ENCODE measurements around the gene NOL8. TPM values are rescaled to one million over a fixed set of nuclear protein-coding genes. Genes with fewer than 3 reads are reported as not detected.

Gene NOL8
- total and polyA plus RNA-seq, 2 experiments from 2014 or later = 26.0 to 42.7 TPM

DNA sequence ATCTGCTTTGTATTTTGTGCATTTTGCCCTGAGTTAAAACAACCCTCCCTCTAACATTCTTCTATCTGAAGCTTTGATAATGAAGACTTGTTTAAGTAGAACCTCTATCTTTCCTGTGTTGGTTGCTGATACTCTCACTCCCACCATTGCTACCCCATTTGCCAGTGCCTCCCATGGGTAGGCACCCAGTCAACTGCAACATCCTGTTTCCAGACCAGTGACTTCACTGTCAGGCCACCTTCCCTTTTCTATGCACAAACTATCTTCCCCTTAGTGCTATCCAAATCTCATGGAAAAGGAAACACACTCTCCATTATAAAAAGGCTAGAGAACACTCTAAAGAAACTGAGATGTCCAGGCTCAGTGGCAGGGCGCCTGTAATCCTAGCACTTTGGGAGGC is 26.0 kb downstream of the NOL8 start (continued):
- TF ChIP-seq, protein P1, sequence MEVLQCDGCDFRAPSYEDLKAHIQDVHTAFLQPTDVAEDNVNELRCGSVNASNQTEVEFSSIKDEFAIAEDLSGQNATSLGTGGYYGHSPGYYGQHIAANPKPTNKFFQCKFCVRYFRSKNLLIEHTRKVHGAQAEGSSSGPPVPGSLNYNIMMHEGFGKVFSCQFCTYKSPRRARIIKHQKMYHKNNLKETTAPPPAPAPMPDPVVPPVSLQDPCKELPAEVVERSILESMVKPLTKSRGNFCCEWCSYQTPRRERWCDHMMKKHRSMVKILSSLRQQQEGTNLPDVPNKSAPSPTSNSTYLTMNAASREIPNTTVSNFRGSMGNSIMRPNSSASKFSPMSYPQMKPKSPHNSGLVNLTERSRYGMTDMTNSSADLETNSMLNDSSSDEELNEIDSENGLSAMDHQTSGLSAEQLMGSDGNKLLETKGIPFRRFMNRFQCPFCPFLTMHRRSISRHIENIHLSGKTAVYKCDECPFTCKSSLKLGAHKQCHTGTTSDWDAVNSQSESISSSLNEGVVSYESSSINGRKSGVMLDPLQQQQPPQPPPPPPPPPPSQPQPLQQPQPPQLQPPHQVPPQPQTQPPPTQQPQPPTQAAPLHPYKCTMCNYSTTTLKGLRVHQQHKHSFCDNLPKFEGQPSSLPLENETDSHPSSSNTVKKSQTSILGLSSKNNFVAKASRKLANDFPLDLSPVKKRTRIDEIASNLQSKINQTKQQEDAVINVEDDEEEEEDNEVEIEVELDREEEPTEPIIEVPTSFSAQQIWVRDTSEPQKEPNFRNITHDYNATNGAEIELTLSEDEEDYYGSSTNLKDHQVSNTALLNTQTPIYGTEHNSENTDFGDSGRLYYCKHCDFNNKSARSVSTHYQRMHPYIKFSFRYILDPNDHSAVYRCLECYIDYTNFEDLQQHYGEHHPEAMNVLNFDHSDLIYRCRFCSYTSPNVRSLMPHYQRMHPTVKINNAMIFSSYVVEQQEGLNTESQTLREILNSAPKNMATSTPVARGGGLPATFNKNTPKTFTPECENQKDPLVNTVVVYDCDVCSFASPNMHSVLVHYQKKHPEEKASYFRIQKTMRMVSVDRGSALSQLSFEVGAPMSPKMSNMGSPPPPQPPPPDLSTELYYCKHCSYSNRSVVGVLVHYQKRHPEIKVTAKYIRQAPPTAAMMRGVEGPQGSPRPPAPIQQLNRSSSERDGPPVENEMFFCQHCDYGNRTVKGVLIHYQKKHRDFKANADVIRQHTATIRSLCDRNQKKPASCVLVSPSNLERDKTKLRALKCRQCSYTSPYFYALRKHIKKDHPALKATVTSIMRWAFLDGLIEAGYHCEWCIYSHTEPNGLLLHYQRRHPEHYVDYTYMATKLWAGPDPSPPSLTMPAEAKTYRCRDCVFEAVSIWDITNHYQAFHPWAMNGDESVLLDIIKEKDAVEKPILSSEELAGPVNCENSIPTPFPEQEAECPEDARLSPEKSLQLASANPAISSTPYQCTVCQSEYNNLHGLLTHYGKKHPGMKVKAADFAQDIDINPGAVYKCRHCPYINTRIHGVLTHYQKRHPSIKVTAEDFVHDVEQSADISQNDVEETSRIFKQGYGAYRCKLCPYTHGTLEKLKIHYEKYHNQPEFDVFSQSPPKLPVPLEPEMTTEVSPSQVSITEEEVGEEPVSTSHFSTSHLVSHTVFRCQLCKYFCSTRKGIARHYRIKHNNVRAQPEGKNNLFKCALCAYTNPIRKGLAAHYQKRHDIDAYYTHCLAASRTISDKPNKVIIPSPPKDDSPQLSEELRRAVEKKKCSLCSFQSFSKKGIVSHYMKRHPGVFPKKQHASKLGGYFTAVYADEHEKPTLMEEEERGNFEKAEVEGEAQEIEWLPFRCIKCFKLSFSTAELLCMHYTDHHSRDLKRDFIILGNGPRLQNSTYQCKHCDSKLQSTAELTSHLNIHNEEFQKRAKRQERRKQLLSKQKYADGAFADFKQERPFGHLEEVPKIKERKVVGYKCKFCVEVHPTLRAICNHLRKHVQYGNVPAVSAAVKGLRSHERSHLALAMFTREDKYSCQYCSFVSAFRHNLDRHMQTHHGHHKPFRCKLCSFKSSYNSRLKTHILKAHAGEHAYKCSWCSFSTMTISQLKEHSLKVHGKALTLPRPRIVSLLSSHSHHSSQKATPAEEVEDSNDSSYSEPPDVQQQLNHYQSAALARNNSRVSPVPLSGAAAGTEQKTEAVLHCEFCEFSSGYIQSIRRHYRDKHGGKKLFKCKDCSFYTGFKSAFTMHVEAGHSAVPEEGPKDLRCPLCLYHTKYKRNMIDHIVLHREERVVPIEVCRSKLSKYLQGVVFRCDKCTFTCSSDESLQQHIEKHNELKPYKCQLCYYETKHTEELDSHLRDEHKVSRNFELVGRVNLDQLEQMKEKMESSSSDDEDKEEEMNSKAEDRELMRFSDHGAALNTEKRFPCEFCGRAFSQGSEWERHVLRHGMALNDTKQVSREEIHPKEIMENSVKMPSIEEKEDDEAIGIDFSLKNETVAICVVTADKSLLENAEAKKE (CRISPR knock-in tag; IDR thresholded peaks at IDR 0.05) = no peak

DNA sequence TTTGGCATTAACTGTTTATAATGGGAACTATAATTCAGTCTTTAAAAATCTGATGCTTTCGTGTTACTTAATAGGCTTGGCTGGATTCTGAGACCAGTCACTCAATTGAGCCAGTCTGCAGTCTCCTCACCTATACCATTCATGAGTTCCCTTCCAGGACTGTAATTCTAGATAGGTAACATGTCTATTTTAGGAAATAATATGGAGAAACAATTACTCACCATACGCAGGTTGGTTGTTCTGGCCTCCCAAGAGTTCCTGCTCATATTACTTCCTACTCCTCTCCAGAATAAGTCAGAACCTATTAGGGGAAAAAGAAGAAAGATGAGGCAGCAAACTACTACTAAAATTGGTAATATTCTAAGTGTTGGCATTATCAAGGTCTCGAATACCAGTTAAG is 27.1 kb downstream of the NOL8 start:
- Histone ChIP-seq H3K36me3 (ENCODE audit: insufficient read depth) (peaks cover 60% of the 10 kb centered on the region), H3K79me2 (replicated peaks; ENCODE audit: insufficient read depth) (peaks cover 7% of the 10 kb centered on the region), H3K4me1 (ENCODE audit: insufficient read depth) (peaks cover 7% of the 10 kb centered on the region; the same call in 1 of the 2 replicates), H3F3A (replicated peaks; ENCODE audit: low read depth) (0 out of 2 replicates have a peak, but pooled peaks cover 3% of the 10 kb centered on the region), H3K27me3 (ENCODE audit: insufficient read depth) (no peaks in the 10 kb centered on the region), H3K4me2 (no peak overlapping the region), H4K20me1 (replicated peaks; ENCODE audit: insufficient read depth) (no peaks in the 10 kb centered on the region), H3K9me2 (ENCODE audit: insufficient read depth) (no peaks in the 10 kb centered on the region), H3K27ac (ENCODE audit: low read depth) (no peak overlapping the region), H2AFZ (no peak overlapping the region), H3K4me3 (no peak overlapping the region)
- H3K4me3 Mint-ChIP-seq = no peak overlapping the region
- H3K9me3 Mint-ChIP-seq = peaks cover 2% of the 10 kb centered on the region; the same call in 2 of the 3 replicates
- peaks cover 59% of the 10 kb centered on the region for H3K36me3 Mint-ChIP-seq (ENCODE audit: low read depth)
- ATAC-seq (no peak), DNase-seq (ENCODE audit: low spot score) (no peak)
- TF ChIP-seq STAT1 (IDR thresholded peaks at IDR 0.05; ENCODE audit: unreplicated experiment) (no peak), ZNF114 (CRISPR knock-in tag; IDR thresholded peaks at IDR 0.05) (no peak), EZH2 (IDR thresholded peaks at IDR 0.05; ENCODE audit: low read depth, unreplicated experiment) (no peak), JUNB (IDR thresholded peaks at IDR 0.05; ENCODE audit: unreplicated experiment) (no peak), EZH2phosphoT487 (IDR thresholded peaks at IDR 0.05; ENCODE audit: unreplicated experiment) (no peak)
- TF ChIP-seq, protein P2, sequence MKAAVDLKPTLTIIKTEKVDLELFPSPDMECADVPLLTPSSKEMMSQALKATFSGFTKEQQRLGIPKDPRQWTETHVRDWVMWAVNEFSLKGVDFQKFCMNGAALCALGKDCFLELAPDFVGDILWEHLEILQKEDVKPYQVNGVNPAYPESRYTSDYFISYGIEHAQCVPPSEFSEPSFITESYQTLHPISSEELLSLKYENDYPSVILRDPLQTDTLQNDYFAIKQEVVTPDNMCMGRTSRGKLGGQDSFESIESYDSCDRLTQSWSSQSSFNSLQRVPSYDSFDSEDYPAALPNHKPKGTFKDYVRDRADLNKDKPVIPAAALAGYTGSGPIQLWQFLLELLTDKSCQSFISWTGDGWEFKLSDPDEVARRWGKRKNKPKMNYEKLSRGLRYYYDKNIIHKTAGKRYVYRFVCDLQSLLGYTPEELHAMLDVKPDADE (IDR thresholded peaks at IDR 0.05) = no peak
- H3K27ac Mint-ChIP-seq = no peak overlapping the region
- H3K27me3 Mint-ChIP-seq (ENCODE audit: insufficient read depth, low read depth, poor library complexity) = peaks cover 10% of the 10 kb centered on the region
- peaks cover 11% of the 10 kb centered on the region; the same call in 2 of the 3 replicates for H3K4me1 Mint-ChIP-seq

All from GM23338 (cell line).